HL-60 (cell line): ENCODE measurements around the gene CPTP.
A peak's percentile ranks its signal among the peaks of the same experiment; 100 is the strongest.

Experiments
- DNase-seq, 2 experiments: peaks; one replicate each; pipeline ENCODE4 v3.0.0-alpha.2; 2010 to 2020; ENCODE audit warnings: low read depth in 1 of 2, low spot score in 1 of 2
- H3K27ac ChIP-seq: fragments of 250-450 bp; sonication (Bioruptor Pico); replicated peaks from 2 replicates; pipeline ENCODE4 v1.5.1; 2020; ENCODE audit warnings: mild to moderate bottlenecking, moderate library complexity
- H3K27me3 ChIP-seq: fragments of 250-450 bp; sonication (Bioruptor Pico); 2 replicates; pipeline ENCODE4 v1.5.1; 2021; ENCODE audit warnings: mild to moderate bottlenecking, moderate library complexity; ENCODE audit not compliant: insufficient read depth, poor library complexity, severe bottlenecking
- H3K4me3 ChIP-seq: replicated peaks from 2 replicates; pipeline ENCODE4 v1.5.1; 2011; ENCODE audit warnings: mild to moderate bottlenecking, control low read depth, low read length; ENCODE audit not compliant: insufficient read depth
- CTCF ChIP-seq: IDR thresholded peaks from one replicate; pipeline ENCODE4 v1.5.1; 2011; ENCODE audit warnings: low read length, control low read depth, inconsistent platforms; ENCODE audit not compliant: insufficient read depth
- GABPA ChIP-seq: IDR thresholded peaks from 2 replicates; pipeline ENCODE4 v1.6.1; 2012; ENCODE audit warnings: low read depth
- POLR2AphosphoS5 ChIP-seq: IDR thresholded peaks from 2 replicates; pipeline ENCODE4 v1.6.1; 2012; ENCODE audit warnings: low read depth
- REST ChIP-seq: IDR thresholded peaks from 2 replicates; pipeline ENCODE4 v1.6.1; 2012; ENCODE audit warnings: low read depth; ENCODE audit not compliant: insufficient replicate concordance
- SPI1 ChIP-seq: IDR thresholded peaks from 2 replicates; pipeline ENCODE4 v1.6.1; 2012; ENCODE audit warnings: low read depth, mild to moderate bottlenecking, borderline replicate concordance

CPTP gene

GRCh38 chr1:1327291-1327690 is 2.7 kb downstream of the CPTP start:
- H3K4me3 ChIP-seq = no peak overlapping the region
- H3K27me3 ChIP-seq = no peaks in the 10 kb centered on the region
- no peak for DNase-seq
- TF ChIP-seq REST (no peak), POLR2AphosphoS5 (no peak)
- no peak overlapping the region for H3K27ac ChIP-seq

- H3K27me3 ChIP-seq = no peaks in the 10 kb centered on the region
- no peak overlapping the region for H3K4me3 ChIP-seq
- no peak overlapping the region for H3K27ac ChIP-seq
- DNase-seq = no peak
- TF ChIP-seq CTCF (no peak), SPI1 (no peak)
Measured at GRCh38 chr1:1328254-1328653, 3.7 kb downstream of the CPTP start.

GRCh38 chr1:1329304-1330210 is 5.0 kb downstream of the CPTP start:
- TF ChIP-seq REST (no peak), POLR2AphosphoS5 (0 out of 2 replicates have a peak, but pooled peaks have one; percentile 47)
- Histone ChIP-seq H3K4me3 (no peak overlapping the region), H3K27ac (no peak overlapping the region), H3K27me3 (no peaks in the 10 kb centered on the region)
- no peak for DNase-seq

GRCh38 chr1:1330366-1331067 is 5.9 kb downstream of the CPTP start:
- Histone ChIP-seq H3K27ac (0 out of 2 replicates have a peak overlapping the region, but pooled peaks have one; percentile 13), H3K4me3 (no peak overlapping the region), H3K27me3 (no peaks in the 10 kb centered on the region)
- DNase-seq = no peak
- TF ChIP-seq CTCF (no peak), SPI1 (no peak), REST (no peak), GABPA (no peak), POLR2AphosphoS5 (no peak)
